ENCODE results near the gene A4GNT.

DNA sequence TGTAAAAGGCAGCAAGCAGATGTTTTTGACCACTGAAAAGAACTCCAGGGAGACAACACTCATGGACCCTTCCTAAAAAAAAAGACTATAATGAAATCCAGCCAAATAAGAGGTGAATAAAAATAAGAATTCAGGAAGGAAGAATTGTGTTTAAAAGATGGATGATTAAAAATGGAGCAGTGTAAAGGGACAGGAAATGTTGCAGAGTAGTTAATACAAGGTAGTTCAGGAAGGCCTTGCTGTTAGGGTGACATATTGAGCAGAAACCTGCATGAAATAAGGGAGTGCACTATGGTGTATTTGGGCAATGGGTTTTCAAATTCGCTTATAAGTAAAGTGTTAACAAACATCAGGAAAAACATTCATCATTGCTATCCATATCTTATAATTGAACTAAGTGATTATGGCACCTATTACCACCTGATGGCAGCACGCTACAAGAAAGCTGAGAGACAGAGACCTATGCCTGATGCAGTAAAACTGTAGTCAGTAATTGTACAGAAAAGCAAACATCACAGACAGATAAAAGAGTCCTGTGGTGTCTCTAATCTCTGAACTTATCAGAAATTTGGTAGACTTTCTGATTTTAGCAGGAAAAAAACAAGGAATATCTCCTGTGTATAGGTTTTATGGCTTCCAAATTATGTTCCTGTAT lies 48.3 kb upstream of the A4GNT start:
- TF ChIP-seq POLR2A (IDR thresholded peaks at IDR 0.05): no peak
- TF ChIP-seq POLR2AphosphoS5 (IDR thresholded peaks at IDR 0.05; ENCODE audit: insufficient read depth in 1 of 2, low read depth in 1 of 2): no peak

Measured in vagina (tissue), 2 donors.